HEK293T (cell line): ENCODE results near the gene ZYX.

ENCODE experiments used
- BHLHE40 ChIP-seq: fragments of 450-650 bp; IDR thresholded peaks from 2 replicates; pipeline ENCODE4 v1.6.1; 2016; ENCODE audit warnings: mild to moderate bottlenecking, moderate library complexity, borderline replicate concordance
- CTBP1 ChIP-seq: fragments of 450-650 bp; IDR thresholded peaks from 2 replicates; pipeline ENCODE4 v1.6.1; 2016; ENCODE audit warnings: borderline replicate concordance
- FOXA1 ChIP-seq: fragments of 450-650 bp; IDR thresholded peaks from 2 replicates; pipeline ENCODE4 v1.6.1; 2016; ENCODE audit warnings: mild to moderate bottlenecking
- FOXK2 ChIP-seq: fragments of 450-650 bp; IDR thresholded peaks from 2 replicates; pipeline ENCODE4 v1.6.1; 2016; ENCODE audit warnings: mild to moderate bottlenecking
- FOXM1 ChIP-seq: fragments of 450-650 bp; IDR thresholded peaks from 2 replicates; pipeline ENCODE4 v1.6.1; 2017; ENCODE audit warnings: mild to moderate bottlenecking, borderline replicate concordance
- HDGF ChIP-seq: fragments of 450-650 bp; IDR thresholded peaks from 2 replicates; pipeline ENCODE4 v1.6.1; 2017; ENCODE audit warnings: antibody characterized with exemption, borderline replicate concordance
- L3MBTL2 ChIP-seq: fragments of 450-650 bp; conservative IDR thresholded peaks from 2 replicates; pipeline ENCODE4 v1.6.1; 2016; ENCODE audit warnings: mild to moderate bottlenecking
- NFRKB ChIP-seq: fragments of 450-650 bp; IDR thresholded peaks from 2 replicates; pipeline ENCODE4 v1.6.1; 2016; ENCODE audit warnings: mild to moderate bottlenecking, moderate library complexity
- PKNOX1 ChIP-seq: fragments of 450-650 bp; IDR thresholded peaks from 2 replicates; pipeline ENCODE4 v1.6.1; 2016
- SP1 ChIP-seq: fragments of 450-650 bp; IDR thresholded peaks from 2 replicates; pipeline ENCODE4 v1.6.1; 2017
- TARDBP ChIP-seq: fragments of 450-650 bp; IDR thresholded peaks from 2 replicates; pipeline ENCODE4 v1.6.1; 2016

DNA sequence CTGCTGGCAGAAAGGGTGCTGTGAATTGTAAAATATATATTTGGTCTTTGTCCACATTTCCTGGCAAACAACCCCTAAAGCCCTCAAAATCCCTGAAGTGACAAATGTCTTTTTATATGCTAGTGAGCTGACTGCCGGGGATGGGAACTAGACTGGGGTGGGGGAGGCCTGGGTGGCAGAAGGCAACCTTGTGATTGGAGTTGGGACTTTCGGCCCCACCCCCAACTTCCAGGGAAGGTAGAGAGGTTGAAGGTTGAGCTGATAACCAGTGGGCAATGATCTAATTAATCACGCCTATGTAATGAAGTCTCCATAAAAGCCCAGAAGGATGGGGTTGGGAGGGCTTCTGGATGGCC, 24.8 kb downstream of the ZYX start:
- TF ChIP-seq FOXA1 = no peak
- TF ChIP-seq FOXM1 = no peak
- TF ChIP-seq SP1 = no peak
- no peak for TF ChIP-seq HDGF
- TF ChIP-seq NFRKB = no peak
- TF ChIP-seq TARDBP = no peak
- no peak for TF ChIP-seq CTBP1
- no peak for TF ChIP-seq L3MBTL2
- TF ChIP-seq PKNOX1 = no peak
- no peak for TF ChIP-seq FOXK2
- TF ChIP-seq BHLHE40 = no peak
